ENCODE measurements around the gene OSER1.
A peak's percentile ranks its signal among the peaks of the same experiment; 100 is the strongest.

OSER1 gene

GRCh38 chr20:44154521-44155001 is 56.0 kb downstream of the OSER1 start:
- H3K4me3 ChIP-seq (ENCODE audit: low read length), result no peak overlapping the region
- no peak for DNase-seq (ENCODE audit: low read depth)
- TF ChIP-seq CTCF (conservative IDR thresholded peaks at IDR 0.05; ENCODE audit: low read depth, low read length), result no peak

GRCh38 chr20:44153636-44154043 is 56.9 kb downstream of the OSER1 start:
- DNase-seq (ENCODE audit: low read depth), result no peak
- no peak for TF ChIP-seq CTCF (conservative IDR thresholded peaks at IDR 0.05; ENCODE audit: low read depth, low read length)
- no peak overlapping the region for H3K4me3 ChIP-seq (ENCODE audit: low read length)

GRCh38 chr20:44151621-44152416 is 58.8 kb downstream of the OSER1 start:
- TF ChIP-seq CTCF (conservative IDR thresholded peaks at IDR 0.05; ENCODE audit: low read depth, low read length), result no peak
- no peak overlapping the region for H3K4me3 ChIP-seq (ENCODE audit: low read length)
- DNase-seq (ENCODE audit: low read depth), result peak; percentile 11

DNA sequence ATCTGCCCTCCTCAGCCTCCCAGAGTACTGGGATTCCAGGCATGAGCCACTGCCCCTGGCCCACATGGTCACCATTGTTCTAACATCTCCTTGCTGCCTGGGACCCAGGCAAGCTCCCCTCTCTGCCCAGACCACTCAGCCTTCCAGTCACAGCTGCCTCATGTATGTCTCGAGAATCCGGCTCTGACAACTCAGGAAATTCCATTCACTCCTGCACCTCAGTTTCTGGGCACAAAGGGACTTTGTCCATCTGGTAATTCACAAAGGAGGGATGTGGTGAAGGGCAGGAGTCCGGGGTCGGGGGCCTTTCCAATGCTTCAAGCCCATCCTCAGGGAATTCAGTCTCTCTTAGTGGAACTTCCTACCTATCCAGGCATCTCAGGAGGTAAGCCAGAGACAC is 64.3 kb downstream of the OSER1 start:
- no peak for TF ChIP-seq CTCF (conservative IDR thresholded peaks at IDR 0.05; ENCODE audit: low read depth, low read length)
- H3K4me3 ChIP-seq (ENCODE audit: low read length), result no peak overlapping the region
- no peak for DNase-seq (ENCODE audit: low read depth)
